Activated CD8-positive, alpha-beta memory T cell treated with anti-CD3 and anti-CD28 coated beads, Interleukin-2, amount 10 ng/mL, durations not matched to agents 7 days and 5 days (primary cell): ENCODE measurements around the gene CDCA3. TPM values are rescaled to one million over a fixed set of nuclear protein-coding genes. Genes with fewer than 3 reads are reported as not detected.
A peak's percentile ranks its signal among the peaks of the same experiment; 100 is the strongest.

Experiments
- ATAC-seq: fragments of 150-1000 bp; cut with Tn5 transposase; one replicate; pipeline ENCODE4 v1.10.0; 2021; ENCODE audit warnings: moderate library complexity
- CTCF ChIA-PET: fragments of 350-600 bp; sonication (Branson Sonifier 250); formaldehyde crosslinking; loops from one replicate; lab custom pipeline; 2021; ENCODE audit warnings: antibody characterized with exemption; lab: Charles Lee
- DNase-seq: peaks from one replicate; pipeline ENCODE4 v3.0.0-alpha.2; 2020
- H3K27ac Mint-ChIP-seq: one replicate; pipeline ENCODE4 v1.8.0; 2021; ENCODE audit warnings: mild to moderate bottlenecking, mixed read lengths
- H3K27me3 Mint-ChIP-seq: one replicate; pipeline ENCODE4 v1.8.0; 2021; ENCODE audit warnings: mixed read lengths
- H3K36me3 Mint-ChIP-seq: one replicate; pipeline ENCODE4 v1.8.0; 2021; ENCODE audit warnings: mild to moderate bottlenecking, mixed read lengths
- H3K4me1 Mint-ChIP-seq: one replicate; pipeline ENCODE4 v1.8.0; 2021; ENCODE audit warnings: mixed read lengths
- H3K4me3 Mint-ChIP-seq: one replicate; pipeline ENCODE4 v1.8.0; 2021; ENCODE audit warnings: mild to moderate bottlenecking, moderate library complexity, mixed read lengths
- H3K9me3 Mint-ChIP-seq: one replicate; pipeline ENCODE4 v1.8.0; 2022; ENCODE audit warnings: low read depth, mixed read lengths
- total RNA-seq, 2 experiments: library from RNA; stranded (reverse); gene quantifications; one replicate each; pipeline ENCODE4 v1.2.3, GENCODE V29; 2021

The CDCA3 gene
- total RNA-seq, 2 experiments from 2014 or later = 89.1 to 125 TPM

DNA sequence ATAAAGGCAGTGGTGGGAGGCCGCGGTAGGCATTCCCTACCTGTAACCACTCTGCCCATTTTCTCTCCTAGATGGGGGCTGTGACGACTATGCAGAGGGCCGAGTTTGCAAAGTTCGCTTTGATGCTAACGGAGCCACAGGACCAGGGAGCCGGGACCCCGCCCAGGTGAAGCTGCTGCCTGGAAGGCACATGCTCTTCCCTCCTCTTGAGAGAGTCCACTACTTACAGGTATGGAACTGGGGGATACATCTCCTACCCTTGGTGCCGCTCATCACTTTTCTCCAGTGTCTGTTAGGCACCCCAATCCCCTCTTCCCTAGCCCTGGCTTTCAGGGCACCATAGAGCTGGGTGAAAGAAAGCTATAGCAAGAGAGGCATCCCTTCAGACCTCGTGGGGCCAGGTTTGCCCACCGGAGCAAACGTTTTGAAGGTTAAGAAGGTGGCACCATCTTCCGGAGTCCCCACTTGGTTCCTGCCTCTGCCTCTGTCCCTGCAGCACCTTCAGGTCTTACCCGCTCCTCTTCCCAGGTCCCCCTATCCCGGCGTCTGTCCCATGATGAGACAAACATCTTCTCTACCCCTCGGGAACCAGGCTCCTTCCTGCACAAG lies 24.9 kb downstream of the CDCA3 start:
- Mint-ChIP-seq H3K4me3 (no peak overlapping the region), H3K9me3 (no peaks in the 10 kb centered on the region), H3K27ac (no peak overlapping the region), H3K27me3 (peaks cover 79% of the 10 kb centered on the region), H3K36me3 (no peaks in the 10 kb centered on the region), H3K4me1 (peaks cover 23% of the 10 kb centered on the region)
- no peak for DNase-seq
- no peak for ATAC-seq
- CTCF ChIA-PET = interaction anchor here (0.7 to 10.4 kb wide), 16 partner anchors 11 to 263 kb away, joined by 3 to 120 read pairs (median 6); partner anchors contain the start of genes CDCA3, COPS7A, GNB3 and LAG3

- Mint-ChIP-seq H3K27ac (no peak overlapping the region), H3K27me3 (peaks cover 80% of the 10 kb centered on the region), H3K4me1 (peaks cover 28% of the 10 kb centered on the region), H3K36me3 (no peaks in the 10 kb centered on the region), H3K4me3 (no peak overlapping the region), H3K9me3 (no peaks in the 10 kb centered on the region)
- ATAC-seq (peak; percentile 74), DNase-seq (peak; percentile 86)
- CTCF ChIA-PET = interaction anchor here (0.7 to 10.4 kb wide), 25 partner anchors 11 to 263 kb away, joined by 3 to 120 read pairs (median 5); partner anchors contain the start of genes CDCA3, COPS7A, GNB3 and LAG3
Measured at GRCh38 chr12:6825398-6826124, 25.5 kb downstream of the CDCA3 start.

GRCh38 chr12:6824901-6825381 lies 26.1 kb downstream of the CDCA3 start:
- Mint-ChIP-seq H3K36me3 (no peaks in the 10 kb centered on the region), H3K4me1 (peaks cover 28% of the 10 kb centered on the region), H3K4me3 (no peak overlapping the region), H3K27ac (no peak overlapping the region), H3K27me3 (peaks cover 76% of the 10 kb centered on the region), H3K9me3 (no peaks in the 10 kb centered on the region)
- ATAC-seq (no peak), DNase-seq (no peak)
- CTCF ChIA-PET = interaction anchor here (0.7 to 10.4 kb wide), 24 partner anchors 11 to 267 kb away, joined by 3 to 120 read pairs (median 4); partner anchors contain the start of genes CDCA3, GNB3, LAG3 and MLF2

- Mint-ChIP-seq H3K27ac (no peak overlapping the region), H3K27me3 (peaks cover 71% of the 10 kb centered on the region), H3K36me3 (no peaks in the 10 kb centered on the region), H3K4me1 (peaks cover 26% of the 10 kb centered on the region), H3K9me3 (no peaks in the 10 kb centered on the region), H3K4me3 (no peak overlapping the region)
- no peak for DNase-seq
- no peak for ATAC-seq
- CTCF ChIA-PET = interaction anchor here (0.7 to 10.4 kb wide), 20 partner anchors 10 to 266 kb away, joined by 3 to 120 read pairs (median 4); partner anchors contain the start of genes CDCA3, GNB3, MLF2 and PTMS
Measured at GRCh38 chr12:6824085-6824775, 26.9 kb downstream of the CDCA3 start.

DNA sequence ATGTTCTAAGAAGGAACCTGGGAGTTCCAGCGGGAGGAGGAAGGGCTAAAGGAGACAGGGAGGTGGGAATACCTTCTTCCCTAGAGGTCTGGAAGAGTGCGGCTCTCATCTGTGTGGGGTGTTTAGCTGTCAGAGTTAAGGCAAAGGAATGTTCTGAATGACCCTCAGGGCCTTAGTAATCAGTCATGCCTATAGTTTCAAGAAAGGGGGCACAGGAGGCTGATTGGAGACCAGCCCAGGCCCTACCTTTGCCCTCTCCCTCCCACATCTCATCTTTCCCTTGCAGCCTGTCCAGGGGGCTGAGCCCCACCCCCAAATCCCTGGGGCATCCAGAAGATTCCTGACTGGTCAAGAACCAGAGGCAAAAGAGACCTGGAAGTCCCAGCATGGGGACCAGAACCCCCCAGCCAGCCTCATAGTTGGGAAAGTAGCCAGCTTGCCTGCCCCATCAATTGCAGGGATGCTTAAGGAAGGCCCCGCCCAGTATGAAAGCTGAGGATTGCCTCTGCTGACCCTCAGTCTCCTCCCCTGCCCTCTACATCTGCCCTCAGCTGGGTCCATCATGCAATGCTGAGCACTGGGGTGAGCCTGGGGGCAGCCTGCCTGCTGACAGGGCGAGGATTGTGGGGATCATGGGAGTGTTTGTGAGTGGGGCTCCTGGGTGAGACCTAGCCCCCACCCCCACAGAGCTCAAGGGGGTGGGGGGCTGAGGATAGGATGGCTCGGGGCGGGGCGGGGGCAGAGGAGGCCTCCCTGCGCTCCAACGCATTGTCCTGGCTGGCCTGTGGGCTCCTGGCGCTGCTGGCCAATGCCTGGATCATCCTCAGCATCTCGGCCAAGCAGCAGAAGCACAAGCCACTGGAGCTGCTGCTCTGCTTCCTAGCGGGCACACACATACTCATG lies 27.7 kb downstream of the CDCA3 start:
- DNase-seq (no peak), ATAC-seq (no peak)
- Mint-ChIP-seq H3K9me3 (no peaks in the 10 kb centered on the region), H3K4me3 (no peak overlapping the region), H3K36me3 (no peaks in the 10 kb centered on the region), H3K27me3 (peaks cover 66% of the 10 kb centered on the region), H3K4me1 (peaks cover 21% of the 10 kb centered on the region), H3K27ac (no peak overlapping the region)
- CTCF ChIA-PET = interaction anchor here (0.9 to 10.4 kb wide), 6 partner anchors 14 to 93 kb away, joined by 3 to 120 read pairs (median 39); partner anchors contain the start of genes GNB3 and MLF2

DNA sequence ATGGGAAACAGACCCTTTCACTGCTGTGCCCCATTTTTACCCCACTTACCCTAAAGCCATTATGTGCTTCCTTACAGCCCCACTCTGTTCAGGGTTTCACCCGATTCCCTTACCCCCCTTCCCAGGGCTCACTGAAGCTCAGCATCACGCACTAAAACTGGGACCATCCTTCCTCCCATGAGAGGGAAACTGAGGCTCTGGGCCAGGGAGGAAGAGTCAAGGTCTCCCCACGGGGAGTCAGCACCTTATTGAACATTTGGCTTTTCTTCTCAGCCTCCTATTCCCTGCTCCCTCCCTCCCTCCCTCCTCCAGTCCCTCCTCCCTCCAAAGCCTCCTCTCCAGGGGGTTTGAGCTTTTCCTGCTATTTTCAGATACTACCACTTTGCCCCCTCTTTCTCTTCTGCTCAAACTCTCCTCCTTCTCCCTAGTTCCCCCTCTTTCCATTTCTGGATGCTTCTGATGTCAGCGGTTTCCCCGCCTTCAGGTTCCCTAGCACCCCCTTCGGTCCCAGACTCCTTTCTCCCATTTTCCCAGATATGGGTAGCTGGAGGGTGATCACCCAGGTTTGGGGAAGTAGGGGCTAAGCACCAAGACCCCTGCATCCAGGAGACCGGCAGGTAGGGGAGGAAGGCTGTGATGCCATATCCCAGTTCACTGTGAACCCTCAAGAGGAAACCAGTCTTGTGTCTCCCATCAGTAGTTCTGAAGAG lies 28.5 kb downstream of the CDCA3 start:
- Mint-ChIP-seq H3K9me3 (no peaks in the 10 kb centered on the region), H3K27me3 (peaks cover 62% of the 10 kb centered on the region), H3K4me1 (peaks cover 18% of the 10 kb centered on the region), H3K27ac (no peak overlapping the region), H3K4me3 (no peak overlapping the region), H3K36me3 (no peaks in the 10 kb centered on the region)
- ATAC-seq (no peak), DNase-seq (no peak)
- CTCF ChIA-PET = interaction anchor here (0.7 to 10.4 kb wide), 9 partner anchors 9 to 265 kb away, joined by 3 to 120 read pairs (median 12); partner anchors contain the start of genes CDCA3, GNB3 and MLF2

GRCh38 chr12:6821591-6822425 lies 29.3 kb downstream of the CDCA3 start, which contains the start of gene GPR162:
Gene GPR162 (plus strand): TSS chr12:6821821. CDS start chr12:6823899, 2,078 bp downstream.
- DNase-seq = no peak
- H3K27me3 Mint-ChIP-seq = peaks cover 54% of the 10 kb centered on the region
- CTCF ChIA-PET = interaction anchor here (0.7 to 10.4 kb wide), 10 partner anchors 9 to 264 kb away, joined by 3 to 120 read pairs (median 6); partner anchors contain the start of genes CDCA3 and MLF2
- no peak within 1 kb of the TSS for H3K27ac Mint-ChIP-seq
- no peak for ATAC-seq
- peaks cover 14% of the 10 kb centered on the region for H3K4me1 Mint-ChIP-seq
- H3K4me3 Mint-ChIP-seq = peak within 1 kb of the TSS; percentile 8
- H3K9me3 Mint-ChIP-seq = no peaks in the 10 kb centered on the region
- H3K36me3 Mint-ChIP-seq = no peaks in the 10 kb centered on the region

DNA sequence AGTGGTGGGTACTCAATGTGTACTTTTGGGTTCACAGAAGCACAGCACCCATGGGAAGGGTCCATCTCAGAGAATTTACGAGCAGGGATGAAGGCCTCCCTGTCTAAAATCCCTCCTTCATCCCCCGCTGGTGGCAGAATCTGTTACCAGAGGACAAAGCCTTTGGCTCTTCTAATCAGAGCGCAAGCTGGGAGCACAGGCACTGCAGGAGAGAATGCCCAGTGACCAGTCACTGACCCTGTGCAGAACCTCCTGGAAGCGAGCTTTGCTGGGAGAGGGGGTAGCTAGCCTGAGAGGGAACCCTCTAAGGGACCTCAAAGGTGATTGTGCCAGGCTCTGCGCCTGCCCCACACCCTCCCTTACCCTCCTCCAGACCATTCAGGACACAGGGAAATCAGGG lies 30.9 kb downstream of the CDCA3 start:
- Mint-ChIP-seq H3K4me3 (no peak overlapping the region), H3K27ac (no peak overlapping the region), H3K9me3 (no peaks in the 10 kb centered on the region), H3K36me3 (no peaks in the 10 kb centered on the region), H3K4me1 (peaks cover 10% of the 10 kb centered on the region), H3K27me3 (peaks cover 41% of the 10 kb centered on the region)
- CTCF ChIA-PET = interaction anchor here (1.0 to 10.4 kb wide), 2 partner anchors 15 to 64 kb away, joined by 4 to 120 read pairs; partner anchors contain the start of gene MLF2
- DNase-seq (no peak), ATAC-seq (no peak)

DNA sequence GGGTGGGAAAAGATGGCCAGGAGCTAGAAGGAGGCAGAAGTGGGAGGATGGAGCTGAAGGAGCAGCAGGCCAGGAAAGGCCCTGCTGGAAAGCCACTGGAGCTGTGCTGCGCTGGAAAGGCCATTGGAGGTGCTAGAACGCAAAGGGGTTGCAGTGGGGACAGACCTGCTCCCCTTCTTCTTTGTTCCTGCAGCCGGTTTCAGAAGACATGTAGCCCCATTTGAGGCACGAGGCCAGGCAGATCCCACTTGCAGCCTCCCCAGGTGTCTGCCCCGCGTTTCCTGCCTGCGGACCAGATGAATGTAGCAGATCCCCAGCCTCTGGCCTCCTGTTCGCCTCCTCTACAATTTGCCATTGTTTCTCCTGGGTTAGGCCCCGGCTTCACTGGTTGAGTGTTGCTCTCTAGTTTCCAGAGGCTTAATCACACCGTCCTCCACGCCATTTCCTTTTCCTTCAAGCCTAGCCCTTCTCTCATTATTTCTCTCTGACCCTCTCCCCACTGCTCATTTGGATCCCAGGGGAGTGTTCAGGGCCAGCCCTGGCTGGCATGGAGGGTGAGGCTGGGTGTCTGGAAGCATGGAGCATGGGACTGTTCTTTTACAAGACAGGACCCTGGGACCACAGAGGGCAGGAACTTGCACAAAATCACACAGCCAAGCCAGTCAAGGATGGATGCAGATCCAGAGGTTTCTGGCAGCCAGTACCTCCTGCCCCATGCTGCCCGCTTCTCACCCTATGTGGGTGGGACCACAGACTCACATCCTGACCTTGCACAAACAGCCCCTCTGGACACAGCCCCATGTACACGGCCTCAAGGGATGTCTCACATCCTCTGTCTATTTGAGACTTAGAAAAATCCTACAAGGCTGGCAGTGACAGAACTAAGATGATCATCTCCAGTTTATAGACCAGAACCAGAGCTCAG lies 31.7 kb downstream of the CDCA3 start:
- Mint-ChIP-seq H3K9me3 (no peaks in the 10 kb centered on the region), H3K4me3 (no peak overlapping the region), H3K27ac (no peak overlapping the region), H3K4me1 (peaks cover 9% of the 10 kb centered on the region), H3K27me3 (peaks cover 38% of the 10 kb centered on the region), H3K36me3 (no peaks in the 10 kb centered on the region)
- ATAC-seq = no peak
- CTCF ChIA-PET = interaction anchor here (0.5 to 10.4 kb wide), 4 partner anchors 12 to 64 kb away, joined by 3 to 120 read pairs (median 4); partner anchors contain the start of gene MLF2
- DNase-seq = no peak

GRCh38 chr12:6818645-6819044 lies 32.4 kb downstream of the CDCA3 start:
- Mint-ChIP-seq H3K4me1 (peaks cover 9% of the 10 kb centered on the region), H3K27me3 (peaks cover 36% of the 10 kb centered on the region), H3K27ac (no peak overlapping the region), H3K36me3 (no peaks in the 10 kb centered on the region), H3K4me3 (no peak overlapping the region), H3K9me3 (no peaks in the 10 kb centered on the region)
- DNase-seq (peak; percentile 37), ATAC-seq (no peak)
- CTCF ChIA-PET = interaction anchor here (0.5 to 1.5 kb wide), 2 partner anchors 11 to 53 kb away, joined by 3 read pairs; no protein-coding TSS in a partner anchor
